HT-29 (cell line): ENCODE data around the gene GNGT1. TPM values are rescaled to one million over a fixed set of nuclear protein-coding genes. Genes with fewer than 3 reads are reported as not detected.

Experiments used
- DNase-seq: peaks from one replicate; pipeline ENCODE4 v3.0.0-alpha.2; 2015; ENCODE audit warnings: low spot score
- small RNA-seq: library from RNA; depleted of rRNA; stranded (forward); fragments of <200 nt; gene quantifications from one replicate; pipeline ENCODE3, GENCODE V24; 2014
- total RNA-seq: library from RNA; depleted of rRNA; stranded (reverse); fragments of >200 nt; shearing (Covaris generic); gene quantifications from 2 replicates; pipeline ENCODE4 v1.2.3, GENCODE V29; 2014; rRNA removed

The GNGT1 gene
- total RNA-seq, 1 experiment from 2014 or later: not detected

GRCh38 chr7:93938293-93938692 lies 31.9 kb downstream of the GNGT1 start:
- DNase-seq: no peak

GRCh38 chr7:93941945-93942344 lies 35.6 kb downstream of the GNGT1 start:
- DNase-seq: no peak

GRCh38 chr7:93943816-93944540 lies 37.6 kb downstream of the GNGT1 start:
- no peak for DNase-seq

- DNase-seq: no peak
Observed at GRCh38 chr7:93944673-93945072, 38.3 kb downstream of the GNGT1 start.

- DNase-seq: no peak
Observed at GRCh38 chr7:93945083-93945482, 38.7 kb downstream of the GNGT1 start.

GRCh38 chr7:93945756-93946535 lies 39.6 kb downstream of the GNGT1 start:
- no peak for DNase-seq

- no peak for DNase-seq
Observed at GRCh38 chr7:93948106-93948505, 41.7 kb downstream of the GNGT1 start.

GRCh38 chr7:93948873-93949272 lies 42.5 kb downstream of the GNGT1 start:
- no peak for DNase-seq

- DNase-seq: no peak
Observed at GRCh38 chr7:93949423-93949822, 43.1 kb downstream of the GNGT1 start.

GRCh38 chr7:93955304-93955703 lies 48.9 kb downstream of the GNGT1 start:
- no peak for DNase-seq

GRCh38 chr7:93957767-93958166 lies 51.4 kb downstream of the GNGT1 start:
- DNase-seq: no peak

GRCh38 chr7:93958216-93958615 lies 51.8 kb downstream of the GNGT1 start:
- no peak for DNase-seq

GRCh38 chr7:93958651-93959050 lies 52.3 kb downstream of the GNGT1 start:
- no peak for DNase-seq

Small RNAs within 50 kb of the gene (small RNA-seq; reads per million reads assigned to genes)
- gene AC002076.2: not detected

Other genes with a start within 250 kb of the GNGT1 start
- gene TFPI2, start 15.8 kb upstream of the GNGT1 start, total RNA-seq: not detected in 2 replicates
- gene GNG11, start 15.2 kb downstream of the GNGT1 start, total RNA-seq: not detected in 2 replicates
- gene BET1, start 97.8 kb downstream of the GNGT1 start, total RNA-seq: 11.1 and 12.7 TPM in 2 replicates